ENCODE measurements around the gene UCK1.

The UCK1 gene

DNA sequence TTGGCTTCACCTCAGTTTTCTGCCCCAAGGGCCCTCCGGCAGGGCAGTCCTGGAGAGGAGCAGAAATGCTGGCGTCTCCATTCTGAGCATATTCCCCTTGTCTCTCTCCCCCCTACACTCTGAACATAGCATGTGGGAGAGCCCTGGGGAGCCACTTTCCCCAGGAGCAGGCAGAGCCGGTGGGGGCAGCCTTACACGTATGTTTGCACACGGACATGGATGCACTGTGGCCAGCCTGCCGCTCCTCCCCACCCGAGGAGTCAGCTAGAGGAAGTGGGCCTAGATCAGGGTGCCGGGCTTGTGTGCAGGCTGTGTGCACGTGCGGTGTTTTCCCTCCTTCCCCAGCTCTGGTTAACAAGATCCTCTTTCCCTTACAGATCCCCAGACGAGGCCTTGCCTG is 53.7 kb downstream of the UCK1 start:
- Histone ChIP-seq H3K4me3 (ENCODE audit: insufficient read depth, low read length, poor library complexity, severe bottlenecking) (no peak overlapping the region), H3K79me2 (ENCODE audit: insufficient read depth, low read length) (no peaks in the 10 kb centered on the region; the same call in 1 of the 2 replicates)

DNA sequence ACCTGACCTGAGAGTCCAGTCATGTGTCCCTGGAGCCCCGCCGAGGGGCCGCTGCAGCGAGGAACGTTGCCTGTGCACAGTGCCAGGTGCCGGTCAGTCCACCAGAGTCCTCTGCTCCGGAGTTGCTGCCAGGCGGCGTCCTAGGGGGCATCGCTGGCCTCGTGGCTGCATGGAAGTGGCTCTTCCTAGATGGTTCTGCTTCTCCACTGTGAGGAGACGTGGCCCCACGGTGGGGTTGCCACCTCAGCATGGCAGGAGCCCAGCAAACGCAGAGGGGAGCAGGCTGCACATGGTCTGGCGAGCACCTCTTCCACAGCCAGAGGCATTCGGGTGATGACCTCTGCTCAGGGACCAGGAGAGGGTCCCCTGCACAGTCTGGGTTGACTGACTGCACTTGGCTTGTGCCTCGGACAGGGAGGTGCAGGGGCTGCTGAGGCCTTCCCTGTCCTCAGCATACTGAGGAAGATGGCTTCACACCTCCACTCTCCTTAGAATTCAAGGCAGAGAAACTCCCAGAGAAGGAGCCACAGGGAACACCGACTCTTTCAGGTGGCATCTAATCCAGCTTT is 54.2 kb downstream of the UCK1 start:
- Histone ChIP-seq H3K4me2 (ENCODE audit: low read depth, low read length, poor library complexity, severe bottlenecking) (no peak overlapping the region), H3K4me3 (ENCODE audit: insufficient read depth, low read length, poor library complexity, severe bottlenecking) (no peak overlapping the region), H4K20me1 (ENCODE audit: low read depth, low read length) (no peaks in the 10 kb centered on the region), H3K27ac (ENCODE audit: low read depth, low read length) (no peak overlapping the region), H3F3A (ENCODE audit: insufficient read depth) (no peaks in the 10 kb centered on the region), H3K79me2 (ENCODE audit: insufficient read depth, low read length) (peaks cover 4% of the 10 kb centered on the region; the same call in 1 of the 2 replicates), H3K9me2 (replicated peaks; ENCODE audit: insufficient read depth, low read length) (no peaks in the 10 kb centered on the region), H3K9me3 (ENCODE audit: insufficient read depth, low read length) (no peaks in the 10 kb centered on the region), H3K27me3 (ENCODE audit: low read length) (no peaks in the 10 kb centered on the region), H2AFZ (ENCODE audit: low read depth, low read length, severe bottlenecking) (no peak overlapping the region), H3K9ac (ENCODE audit: low read length) (no peak overlapping the region), H3K36me3 (ENCODE audit: low read length) (peaks cover 23% of the 10 kb centered on the region)
- TF ChIP-seq EZH2phosphoT487 (conservative IDR thresholded peaks at IDR 0.05; ENCODE audit: low read length), result no peak
- TF ChIP-seq, protein P1, sequence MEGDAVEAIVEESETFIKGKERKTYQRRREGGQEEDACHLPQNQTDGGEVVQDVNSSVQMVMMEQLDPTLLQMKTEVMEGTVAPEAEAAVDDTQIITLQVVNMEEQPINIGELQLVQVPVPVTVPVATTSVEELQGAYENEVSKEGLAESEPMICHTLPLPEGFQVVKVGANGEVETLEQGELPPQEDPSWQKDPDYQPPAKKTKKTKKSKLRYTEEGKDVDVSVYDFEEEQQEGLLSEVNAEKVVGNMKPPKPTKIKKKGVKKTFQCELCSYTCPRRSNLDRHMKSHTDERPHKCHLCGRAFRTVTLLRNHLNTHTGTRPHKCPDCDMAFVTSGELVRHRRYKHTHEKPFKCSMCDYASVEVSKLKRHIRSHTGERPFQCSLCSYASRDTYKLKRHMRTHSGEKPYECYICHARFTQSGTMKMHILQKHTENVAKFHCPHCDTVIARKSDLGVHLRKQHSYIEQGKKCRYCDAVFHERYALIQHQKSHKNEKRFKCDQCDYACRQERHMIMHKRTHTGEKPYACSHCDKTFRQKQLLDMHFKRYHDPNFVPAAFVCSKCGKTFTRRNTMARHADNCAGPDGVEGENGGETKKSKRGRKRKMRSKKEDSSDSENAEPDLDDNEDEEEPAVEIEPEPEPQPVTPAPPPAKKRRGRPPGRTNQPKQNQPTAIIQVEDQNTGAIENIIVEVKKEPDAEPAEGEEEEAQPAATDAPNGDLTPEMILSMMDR (IDR thresholded peaks at IDR 0.05; ENCODE audit: insufficient read depth, low read length, poor library complexity, severe bottlenecking), result no peak

More for the DNA sequence above, 53.7 kb downstream of the UCK1 start:
- no peak overlapping the region for H3K27ac ChIP-seq (ENCODE audit: low read depth, low read length)
- H2AFZ ChIP-seq (ENCODE audit: low read depth, low read length, severe bottlenecking), result no peak overlapping the region
- no peaks in the 10 kb centered on the region for H3K9me2 ChIP-seq (replicated peaks; ENCODE audit: insufficient read depth, low read length)
- H3K9ac ChIP-seq (ENCODE audit: low read length), result no peak overlapping the region
- H4K20me1 ChIP-seq (ENCODE audit: low read depth, low read length), result no peaks in the 10 kb centered on the region
- peaks cover 20% of the 10 kb centered on the region; the same call in 1 of the 2 replicates for H3K36me3 ChIP-seq (ENCODE audit: low read length)
- no peaks in the 10 kb centered on the region for H3F3A ChIP-seq (ENCODE audit: insufficient read depth)
- H3K9me3 ChIP-seq (ENCODE audit: insufficient read depth, low read length), result no peaks in the 10 kb centered on the region
- H3K4me2 ChIP-seq (ENCODE audit: low read depth, low read length, poor library complexity, severe bottlenecking), result no peak overlapping the region
- TF ChIP-seq EZH2phosphoT487 (conservative IDR thresholded peaks at IDR 0.05; ENCODE audit: low read length), result no peak
- H3K27me3 ChIP-seq (ENCODE audit: low read length), result no peaks in the 10 kb centered on the region

DNA sequence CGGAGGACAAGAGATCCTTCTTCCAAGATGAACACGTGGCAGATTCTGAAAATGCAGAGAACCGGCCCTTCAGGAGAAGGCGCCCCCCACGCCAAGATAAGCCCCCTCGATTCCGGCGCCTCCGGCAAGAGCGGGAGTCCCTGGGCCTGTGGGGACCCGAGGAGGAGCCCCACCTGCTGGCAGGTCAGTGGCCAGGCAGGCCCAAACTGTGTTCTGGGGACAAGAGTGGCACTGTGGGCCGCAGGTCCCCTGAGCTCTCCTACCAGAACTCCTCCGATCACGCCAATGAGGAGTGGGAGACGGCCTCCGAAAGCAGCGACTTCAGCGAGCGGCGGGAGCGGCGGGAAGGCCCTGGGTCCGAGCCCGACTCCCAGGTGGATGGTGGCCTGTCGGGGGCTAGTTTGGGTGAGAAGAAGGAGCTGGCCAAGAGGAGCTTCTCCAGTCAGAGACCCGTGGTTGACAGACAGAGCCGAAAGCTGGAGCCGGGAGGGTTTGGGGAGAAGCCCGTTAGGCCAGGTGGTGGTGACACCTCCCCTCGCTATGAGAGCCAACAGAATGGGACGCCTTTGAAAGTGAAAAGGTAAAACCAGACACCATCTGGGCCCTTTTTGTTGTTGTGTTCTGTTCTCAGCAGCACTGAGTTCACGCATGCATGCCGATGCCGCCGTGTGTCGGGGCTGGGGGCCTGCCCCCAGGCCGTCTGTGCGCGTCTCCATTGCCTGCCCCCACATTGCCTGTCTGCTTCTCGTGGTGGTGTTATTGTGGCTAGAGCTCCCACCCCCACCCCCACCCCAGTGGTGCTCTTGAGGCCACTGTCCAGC is 54.9 kb downstream of the UCK1 start:
- Histone ChIP-seq H3F3A (ENCODE audit: insufficient read depth) (peaks cover 6% of the 10 kb centered on the region; the same call in 1 of the 2 replicates), H3K36me3 (ENCODE audit: low read length) (peaks cover 29% of the 10 kb centered on the region), H4K20me1 (ENCODE audit: low read depth, low read length) (no peaks in the 10 kb centered on the region), H3K9me3 (ENCODE audit: insufficient read depth, low read length) (no peaks in the 10 kb centered on the region), H3K9ac (ENCODE audit: low read length) (no peak overlapping the region), H2AFZ (ENCODE audit: low read depth, low read length, severe bottlenecking) (no peak overlapping the region), H3K4me2 (ENCODE audit: low read depth, low read length, poor library complexity, severe bottlenecking) (no peak overlapping the region), H3K27ac (ENCODE audit: low read depth, low read length) (no peak overlapping the region), H3K9me2 (replicated peaks; ENCODE audit: insufficient read depth, low read length) (no peaks in the 10 kb centered on the region), H3K79me2 (ENCODE audit: insufficient read depth, low read length) (peaks cover 4% of the 10 kb centered on the region; the same call in 1 of the 2 replicates), H3K4me3 (ENCODE audit: insufficient read depth, low read length, poor library complexity, severe bottlenecking) (no peak overlapping the region), H3K27me3 (ENCODE audit: low read length) (no peaks in the 10 kb centered on the region)
- TF ChIP-seq, protein P1 (IDR thresholded peaks at IDR 0.05; ENCODE audit: insufficient read depth, low read length, poor library complexity, severe bottlenecking), result peak; percentile 19
- no peak for TF ChIP-seq EZH2phosphoT487 (conservative IDR thresholded peaks at IDR 0.05; ENCODE audit: low read length)
